Measurements from ENCODE around the gene ADGRE2.

- TF ChIP-seq TARDBP (IDR thresholded peaks at IDR 0.05) (no peak), ELF4 (IDR thresholded peaks at IDR 0.05) (no peak), FOXM1 (IDR thresholded peaks at IDR 0.05; ENCODE audit: borderline replicate concordance) (no peak), PKNOX1 (IDR thresholded peaks at IDR 0.05) (no peak), L3MBTL2 (conservative IDR thresholded peaks at IDR 0.05) (no peak), SP1 (IDR thresholded peaks at IDR 0.05) (no peak), FOXK2 (IDR thresholded peaks at IDR 0.05) (no peak)
Measured at GRCh38 chr19:14758816-14759215, 19.5 kb downstream of the ADGRE2 start.

All from HEK293T (cell line).